Hepatocyte (in vitro differentiated cells): ENCODE measurements around the gene CLDN19. TPM values are rescaled to one million over a fixed set of nuclear protein-coding genes. Genes with fewer than 3 reads are reported as not detected.

Source experiments
- DNase-seq: peaks from one replicate; pipeline ENCODE4 v3.0.0-alpha.2; 2016; ENCODE audit warnings: low spot score
- H2AFZ ChIP-seq: fragments of 200-600 bp; sonication (generic); 2 replicates; pipeline ENCODE4 v1.6.0; 2016; ENCODE audit warnings: antibody characterized with exemption, mild to moderate bottlenecking
- H3K27ac ChIP-seq: fragments of 200-600 bp; sonication (generic); 2 replicates; pipeline ENCODE4 v1.5.1; 2016; ENCODE audit warnings: mild to moderate bottlenecking
- H3K27me3 ChIP-seq: fragments of 200-600 bp; sonication (generic); 2 replicates; pipeline ENCODE4 v1.6.1; 2016
- H3K36me3 ChIP-seq: fragments of 200-600 bp; sonication (generic); replicated peaks from 2 replicates; pipeline ENCODE4 v1.5.1; 2016; ENCODE audit warnings: low read depth; ENCODE audit not compliant: insufficient read depth
- H3K4me1 ChIP-seq: fragments of 200-600 bp; sonication (generic); 2 replicates; pipeline ENCODE4 v1.5.1; 2016; ENCODE audit warnings: mild to moderate bottlenecking, moderate library complexity; ENCODE audit not compliant: insufficient read depth
- H3K4me2 ChIP-seq: fragments of 200-600 bp; sonication (generic); 2 replicates; pipeline ENCODE4 v1.6.0; 2016
- H3K4me3 ChIP-seq: fragments of 200-600 bp; sonication (generic); 2 replicates; pipeline ENCODE4 v1.5.1; 2016; ENCODE audit warnings: mild to moderate bottlenecking
- H3K79me2 ChIP-seq: fragments of 200-600 bp; sonication (generic); 2 replicates; pipeline ENCODE4 v1.6.0; 2017; ENCODE audit warnings: mild to moderate bottlenecking
- H3K9me2 ChIP-seq: fragments of 200-600 bp; sonication (generic); replicated peaks from 2 replicates; pipeline ENCODE4 v1.6.0; 2017; ENCODE audit warnings: mild to moderate bottlenecking; ENCODE audit not compliant: insufficient read depth
- H3K9me3 ChIP-seq: fragments of 200-600 bp; sonication (generic); 2 replicates; pipeline ENCODE4 v1.5.1; 2016; ENCODE audit warnings: low read depth, mild to moderate bottlenecking
- H4K20me1 ChIP-seq: fragments of 200-600 bp; sonication (generic); 2 replicates; pipeline ENCODE4 v1.6.0; 2016; ENCODE audit warnings: mild to moderate bottlenecking; ENCODE audit not compliant: insufficient read depth, poor library complexity, severe bottlenecking
- CTCF ChIP-seq: fragments of 200-600 bp; sonication (generic); IDR thresholded peaks from 2 replicates; pipeline ENCODE4 v1.5.1; 2016; ENCODE audit warnings: antibody characterized with exemption, mild to moderate bottlenecking; ENCODE audit not compliant: poor library complexity
- EZH2 ChIP-seq: fragments of 200-600 bp; sonication (generic); IDR thresholded peaks from 2 replicates; pipeline ENCODE4 v1.6.1; 2016; ENCODE audit warnings: antibody characterized with exemption, mild to moderate bottlenecking, borderline replicate concordance
- EZH2phosphoT487 ChIP-seq: fragments of 200-600 bp; sonication (generic); IDR thresholded peaks from one replicate; pipeline ENCODE4 v1.6.1; 2018; ENCODE audit warnings: antibody characterized with exemption, mild to moderate bottlenecking, low read depth, moderate library complexity; ENCODE audit not compliant: unreplicated experiment, severe bottlenecking
- WGBS: methylation state at CpG from one replicate; pipeline ENCODE4 v1.1.6; 2016; ENCODE audit warnings: low lambda C conversion rate; ENCODE audit errors: missing lambda C conversion rate; 5-methylcytosine and 5-hydroxymethylcytosine counted together
- polyA plus RNA-seq: library from polyadenylated mRNA; unstranded; fragments of >200 nt; fragmentation: Nextera tagmentation; extraction: Ambion mirVana; gene quantifications from 2 replicates; pipeline ENCODE4 v1.2.1, GENCODE V29; 2016
- total RNA-seq: library from RNA; depleted of rRNA; stranded (reverse); fragments of >200 nt; gene quantifications from 2 replicates; pipeline ENCODE4 v1.2.3, GENCODE V29; 2014

Gene CLDN19
- total and polyA plus RNA-seq, 2 experiments from 2014 or later: 4.5 to 6.9 TPM

DNA sequence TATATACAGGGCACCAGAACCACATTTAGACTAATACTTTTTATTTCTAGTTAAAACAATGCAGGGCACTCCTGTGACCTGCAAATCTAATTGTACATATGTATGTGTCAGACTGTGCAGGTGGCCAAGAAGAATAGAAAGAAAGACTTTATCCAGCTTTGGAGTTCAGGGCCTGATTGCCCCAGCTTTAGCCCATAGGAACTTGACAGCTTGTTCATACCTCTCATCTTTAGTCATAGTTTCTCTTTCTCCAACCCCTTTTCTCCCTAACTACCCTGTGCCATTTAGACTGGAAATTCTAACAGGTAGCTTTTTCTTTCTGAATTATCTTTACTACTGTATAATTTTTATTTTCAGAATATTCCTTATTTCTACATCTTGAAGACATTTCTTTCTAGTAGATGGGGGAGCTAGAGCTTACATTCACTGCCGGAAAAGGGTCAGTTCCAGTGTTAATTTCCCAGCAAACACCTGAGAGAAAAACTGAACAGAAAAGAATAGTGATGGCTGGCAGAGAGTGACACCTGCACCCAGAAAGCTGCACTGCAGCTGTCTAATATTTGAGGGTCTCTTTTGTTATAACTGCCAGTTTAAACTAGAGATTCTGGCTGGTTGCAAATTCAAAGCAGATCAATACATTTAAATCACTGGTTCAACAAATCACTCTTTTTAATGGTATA, 49.4 kb downstream of the CLDN19 start:
- WGBS: 88% methylated on average over 1 of the region's 1 CpG
- Histone ChIP-seq H3K4me2 (peak overlapping the region; percentile 68), H3K4me3 (no peak overlapping the region), H3K36me3 (no peaks in the 10 kb centered on the region), H3K4me1 (peaks cover 59% of the 10 kb centered on the region), H3K9me3 (no peaks in the 10 kb centered on the region), H3K27ac (peak overlapping the region; percentile 14), H3K79me2 (peaks cover 100% of the 10 kb centered on the region), H3K9me2 (no peaks in the 10 kb centered on the region), H4K20me1 (peaks cover 98% of the 10 kb centered on the region), H3K27me3 (no peaks in the 10 kb centered on the region), H2AFZ (no peak overlapping the region)
- TF ChIP-seq EZH2: no peak
- peak; percentile 27 for TF ChIP-seq CTCF
- no peak for DNase-seq

- no peak for DNase-seq
- Histone ChIP-seq H3K36me3 (no peaks in the 10 kb centered on the region), H3K79me2 (peaks cover 100% of the 10 kb centered on the region), H3K4me1 (peaks cover 66% of the 10 kb centered on the region), H3K9me3 (no peaks in the 10 kb centered on the region), H3K27me3 (no peaks in the 10 kb centered on the region), H3K9me2 (no peaks in the 10 kb centered on the region), H3K4me2 (peak overlapping the region; percentile 68), H3K27ac (peak overlapping the region; percentile 14), H2AFZ (no peak overlapping the region), H3K4me3 (no peak overlapping the region), H4K20me1 (peaks cover 98% of the 10 kb centered on the region)
- TF ChIP-seq EZH2 (no peak), EZH2phosphoT487 (no peak), CTCF (no peak)
- WGBS: 86% methylated on average over 3 of the region's 3 CpGs
Measured at GRCh38 chr1:42689912-42690311, 50.1 kb downstream of the CLDN19 start.

DNA sequence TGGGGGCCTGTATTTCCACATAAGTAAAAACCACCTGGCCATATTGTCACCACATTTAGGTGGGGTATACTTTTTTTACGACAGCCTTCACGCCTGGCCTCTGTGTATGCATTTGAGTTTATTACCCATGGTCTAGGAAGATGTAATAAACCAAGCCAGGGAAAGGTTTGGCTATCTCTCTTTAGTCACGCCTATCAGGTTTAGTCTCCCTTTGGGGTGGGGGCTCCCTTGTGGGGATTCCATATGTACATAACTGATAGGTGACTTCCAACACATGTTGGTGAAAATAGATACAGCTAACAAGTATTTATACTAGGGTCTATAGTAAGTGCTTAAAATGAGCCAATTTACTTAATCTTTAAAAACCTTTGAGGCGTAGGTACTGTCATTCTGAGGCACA, 53.6 kb downstream of the CLDN19 start:
- Histone ChIP-seq H3K4me2 (peak overlapping the region; percentile 92), H3K4me3 (no peak overlapping the region), H4K20me1 (peaks cover 84% of the 10 kb centered on the region), H3K27ac (no peak overlapping the region), H2AFZ (no peak overlapping the region), H3K9me3 (no peaks in the 10 kb centered on the region), H3K79me2 (peaks cover 85% of the 10 kb centered on the region), H3K27me3 (no peaks in the 10 kb centered on the region), H3K9me2 (no peaks in the 10 kb centered on the region), H3K36me3 (no peaks in the 10 kb centered on the region), H3K4me1 (peaks cover 54% of the 10 kb centered on the region)
- DNase-seq: no peak
- TF ChIP-seq EZH2phosphoT487 (no peak), EZH2 (no peak), CTCF (no peak)
- WGBS: 73% methylated on average over 4 of the region's 4 CpGs
